ENCODE results near the gene HSD11B1.

The HSD11B1 gene

GRCh38 chr1:209749670-209750323 is 45.2 kb downstream of the HSD11B1 start:
- no peak overlapping the region for H3K4me3 ChIP-seq
- TF ChIP-seq CTCF (IDR thresholded peaks at IDR 0.05), result no peak

GRCh38 chr1:209751627-209752231 is 47.1 kb downstream of the HSD11B1 start:
- no peak for TF ChIP-seq CTCF (IDR thresholded peaks at IDR 0.05)
- Histone ChIP-seq H3K27ac (no peak overlapping the region), H3K4me3 (no peak overlapping the region)
- DNase-seq (ENCODE audit: low spot score), result no peak

More at GRCh38 chr1:209749670-209750323, 45.2 kb downstream of the HSD11B1 start:
- H3K27ac ChIP-seq, result no peak overlapping the region
- DNase-seq (ENCODE audit: low spot score), result no peak

- no peak overlapping the region for H3K4me3 ChIP-seq
- no peak for TF ChIP-seq CTCF (IDR thresholded peaks at IDR 0.05)
- H3K27ac ChIP-seq, result no peak overlapping the region
- no peak for DNase-seq (ENCODE audit: low spot score)
Measured at GRCh38 chr1:209752890-209753289, 48.2 kb downstream of the HSD11B1 start.

- no peak for TF ChIP-seq CTCF (IDR thresholded peaks at IDR 0.05)
- no peak overlapping the region for H3K4me3 ChIP-seq
- H3K27ac ChIP-seq, result no peak overlapping the region
- no peak for DNase-seq (ENCODE audit: low spot score)
Measured at GRCh38 chr1:209755256-209755655, 50.6 kb downstream of the HSD11B1 start.

GRCh38 chr1:209755926-209756614 is 51.4 kb downstream of the HSD11B1 start, which contains the start of gene TRAF3IP3:
TRAF3IP3 (plus strand) TSS chr1:209756053; CDS start chr1:209760040, 3,987 bp downstream.
- DNase-seq (ENCODE audit: low spot score), result no peak
- TF ChIP-seq CTCF (IDR thresholded peaks at IDR 0.05), result no peak
- no peak within 1 kb of the TSS for H3K27ac ChIP-seq
- H3K4me3 ChIP-seq, result peak within 1 kb of the TSS; percentile 38

- Histone ChIP-seq H3K27ac (no peak overlapping the region), H3K4me3 (peak overlapping the region; percentile 38)
- DNase-seq (ENCODE audit: low spot score), result no peak
- no peak for TF ChIP-seq CTCF (IDR thresholded peaks at IDR 0.05)
Measured at GRCh38 chr1:209756615-209757445, 52.2 kb downstream of the HSD11B1 start.
